HuH-7.5 (cell line): Measurements from ENCODE around the gene RITA1.

Experiments used
- DNase-seq: peaks from one replicate; pipeline ENCODE4 v3.0.0; 2011; ENCODE audit warnings: low spot score

Gene RITA1

DNA sequence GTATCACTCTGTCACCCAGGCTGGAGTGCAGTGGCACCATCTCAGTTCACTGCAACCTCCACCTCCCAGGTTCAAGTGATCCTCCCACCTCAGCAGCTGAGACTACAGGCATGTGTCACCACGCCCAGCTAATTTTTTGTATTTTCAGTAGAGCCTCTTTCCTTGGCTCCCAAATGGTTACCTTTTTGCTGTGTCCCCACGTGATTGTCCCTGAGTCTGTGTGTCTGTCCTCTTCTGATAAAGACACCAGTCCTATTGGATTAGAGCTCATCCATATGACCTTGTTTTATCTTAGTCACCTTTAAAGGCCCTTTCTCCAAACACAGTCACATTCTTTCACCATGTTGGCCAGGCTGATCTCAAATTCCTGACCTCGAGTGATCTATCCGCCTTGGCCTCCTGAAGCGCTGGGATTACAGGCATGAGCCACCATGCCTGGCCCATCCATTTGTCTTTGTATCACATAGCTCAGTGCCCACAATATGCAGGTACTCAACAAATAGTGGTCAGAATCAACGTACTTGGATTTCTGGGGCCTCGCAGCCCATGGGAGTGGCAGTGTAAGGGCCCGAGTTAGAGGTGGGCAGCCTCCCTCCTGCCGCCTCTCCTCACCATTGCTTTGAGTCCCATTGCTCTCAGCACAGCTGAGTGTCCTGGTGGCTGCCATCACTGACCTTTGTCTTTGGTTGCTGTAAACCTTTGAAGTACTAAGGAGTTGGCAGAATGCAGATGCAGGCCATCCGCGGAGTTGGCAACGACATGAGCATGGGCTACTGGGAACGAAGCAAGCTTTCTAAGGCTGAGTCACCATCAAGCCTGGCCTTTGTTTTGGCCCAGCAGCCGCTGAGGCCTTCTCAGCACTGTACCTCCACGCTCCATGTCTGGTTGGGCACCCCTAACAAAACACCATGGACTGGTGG lies 45.1 kb downstream of the RITA1 start:
- DNase-seq, result no peak

DNA sequence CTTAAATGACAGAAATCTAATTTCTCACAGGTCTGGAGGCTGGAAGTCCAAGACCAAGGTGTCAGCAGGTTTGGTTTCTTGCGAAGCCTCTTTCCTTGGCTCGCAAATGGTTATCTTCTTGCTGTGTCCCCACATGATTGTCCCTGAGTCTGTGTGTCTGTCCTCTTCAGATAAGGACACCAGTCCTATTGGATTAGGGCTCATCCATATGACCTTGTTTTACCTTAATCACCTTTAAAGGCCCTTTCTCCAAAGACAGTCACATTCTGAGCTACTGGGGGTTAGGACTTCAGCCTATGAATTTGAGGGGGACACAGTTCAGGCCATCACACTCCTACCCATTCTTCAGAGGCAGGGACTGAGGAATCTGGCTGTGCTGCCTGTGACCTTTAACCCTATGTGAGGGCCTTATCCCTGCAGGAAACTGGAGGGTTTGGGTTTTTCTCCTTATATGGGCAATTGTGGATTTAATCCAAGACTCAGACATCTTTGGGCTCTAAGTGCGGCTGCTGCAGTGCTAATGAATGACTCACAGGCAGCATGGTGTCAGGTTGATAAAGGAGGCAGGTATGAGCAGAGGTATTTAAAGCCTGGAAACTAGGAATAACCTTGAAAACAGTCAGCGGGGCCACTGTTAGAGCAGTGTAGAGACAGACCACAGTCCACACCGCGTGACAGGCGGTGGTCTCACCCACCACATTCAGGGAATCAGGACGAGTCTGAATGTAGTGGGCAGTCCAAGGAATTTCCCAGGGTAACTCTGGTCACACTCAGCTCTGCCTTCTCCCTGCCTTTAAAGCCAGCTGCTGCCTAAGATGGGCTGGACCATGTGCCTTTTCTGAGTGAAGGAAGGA lies 45.9 kb downstream of the RITA1 start:
- DNase-seq, result no peak

DNA sequence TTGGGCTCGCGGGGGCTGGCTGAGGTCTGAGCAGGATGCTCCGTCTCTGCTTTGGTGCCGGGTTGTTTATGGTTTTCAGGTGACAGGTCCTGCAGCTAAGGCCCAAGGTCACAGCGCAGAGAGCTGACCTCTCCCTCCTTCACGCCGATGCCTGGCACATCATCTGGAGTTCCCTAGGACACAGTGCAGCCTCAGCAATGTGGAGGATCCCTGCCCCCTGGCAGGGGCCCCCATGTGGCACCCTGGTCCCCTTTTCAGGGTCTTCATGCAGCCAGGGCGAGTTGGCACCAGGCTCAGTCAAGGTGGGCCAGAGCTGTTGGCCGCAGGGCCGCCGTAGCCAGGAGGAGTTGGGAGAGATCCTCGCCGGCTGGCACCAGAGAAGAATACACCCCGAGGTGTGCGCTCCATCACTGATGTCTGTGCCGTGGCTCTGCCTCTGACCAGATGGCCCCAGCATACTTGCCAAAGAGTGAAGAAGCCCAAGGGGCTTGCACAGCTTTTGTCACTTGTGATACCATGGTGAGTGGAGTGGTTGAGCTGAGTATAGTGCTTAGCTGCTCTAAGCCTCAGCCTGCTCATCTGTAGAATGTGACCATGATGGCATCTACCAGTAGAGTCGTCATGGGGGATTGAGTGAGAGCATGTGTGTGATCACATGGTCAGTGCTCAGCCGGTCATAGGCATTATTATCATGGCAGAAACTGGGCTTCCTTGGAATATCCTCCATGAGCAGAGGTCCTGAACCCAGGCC lies 46.7 kb downstream of the RITA1 start:
- no peak for DNase-seq

DNA sequence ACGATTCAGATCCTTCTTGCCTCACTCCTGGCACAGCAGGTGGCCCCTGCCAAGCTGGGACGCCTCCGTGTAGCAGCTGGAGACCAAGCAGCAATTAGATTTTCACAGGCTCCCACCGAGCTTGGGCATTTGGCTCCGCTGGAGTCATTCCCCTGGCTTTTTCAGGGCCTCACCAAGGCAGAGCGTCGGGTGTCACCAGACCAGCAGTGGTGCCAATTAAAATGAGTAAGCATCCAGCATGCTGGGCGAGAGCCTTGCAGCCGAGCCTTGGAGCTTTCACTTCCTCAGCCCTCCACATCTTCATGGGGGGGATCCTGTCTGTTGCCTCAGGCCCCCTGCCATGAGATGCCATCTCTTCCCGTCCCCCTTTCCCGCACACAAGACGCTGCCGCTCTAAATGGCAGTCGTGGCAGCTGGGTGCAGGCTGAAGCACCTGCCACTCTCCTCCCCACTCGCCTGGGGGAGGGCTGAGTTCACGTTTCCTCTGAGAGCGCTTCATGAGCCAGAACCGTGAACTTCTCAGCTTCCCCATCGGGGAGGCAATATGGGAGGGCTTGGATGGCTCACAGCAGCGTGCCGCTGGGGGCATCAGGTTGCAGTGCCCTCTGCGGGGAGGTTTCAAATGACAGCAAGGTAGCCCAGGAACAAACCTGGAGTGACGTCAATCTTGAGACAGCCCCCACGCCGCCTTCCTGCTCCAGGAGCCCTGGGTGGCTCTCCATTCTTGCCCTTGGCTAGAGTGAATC lies 47.5 kb downstream of the RITA1 start:
- DNase-seq, result no peak

DNA sequence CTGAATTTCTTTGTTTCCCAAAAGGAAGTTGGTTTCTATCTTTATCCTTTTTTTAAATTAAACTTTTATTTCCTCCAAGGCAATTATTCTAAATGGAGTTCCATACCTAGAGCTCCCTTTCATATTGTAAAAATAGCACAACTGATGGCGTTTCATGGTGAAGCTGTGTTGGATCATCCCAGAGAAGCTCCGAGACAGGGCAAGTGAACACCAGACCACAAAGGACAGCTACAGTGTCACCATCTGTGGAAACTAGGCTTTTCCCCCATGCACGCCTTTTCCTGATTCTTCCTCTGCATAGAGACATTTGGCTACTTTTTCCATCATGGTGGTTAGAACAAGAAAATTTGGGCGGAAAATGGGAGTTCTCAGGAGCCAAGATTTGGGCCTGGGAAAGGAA lies 48.4 kb downstream of the RITA1 start:
- DNase-seq, result no peak

DNA sequence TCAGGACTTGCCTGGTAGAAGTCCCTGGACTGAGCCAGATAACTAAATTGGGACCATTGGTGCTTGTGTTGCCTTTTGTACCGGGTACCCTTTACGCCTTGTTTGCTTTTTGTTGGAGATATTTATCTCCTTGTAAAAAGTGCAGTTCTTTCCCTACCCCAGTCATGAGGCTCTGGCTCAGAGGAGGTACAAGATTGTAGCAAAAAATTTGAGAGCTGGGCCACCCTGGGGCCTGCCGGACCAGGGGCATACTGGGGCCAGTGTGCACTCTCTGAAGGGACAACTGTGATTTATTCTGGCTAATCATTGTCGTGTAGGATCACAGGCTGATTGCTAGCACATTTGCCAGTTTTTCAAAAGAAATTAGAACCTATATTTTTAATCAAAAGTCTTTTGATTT lies 49.0 kb downstream of the RITA1 start:
- DNase-seq, result no peak

DNA sequence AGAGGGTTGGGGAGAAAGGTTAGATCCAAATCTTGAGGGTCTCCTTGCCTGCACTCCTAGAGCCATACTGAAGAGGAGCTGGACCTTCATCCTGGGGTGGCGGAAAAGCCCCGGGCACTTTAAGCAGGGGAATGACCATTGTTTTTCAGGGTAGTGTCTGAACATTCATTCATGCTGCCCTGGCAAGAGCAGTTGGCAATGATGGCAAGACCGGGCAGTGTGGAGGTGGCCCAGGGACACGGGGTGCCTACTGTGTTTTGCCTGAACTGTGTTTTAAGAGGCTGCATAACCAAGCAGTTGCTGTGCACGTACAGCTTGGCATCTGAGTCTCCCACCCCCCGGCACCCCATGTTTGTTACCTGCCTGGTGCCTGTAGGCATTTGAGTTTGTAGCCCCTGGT lies 50.5 kb downstream of the RITA1 start:
- DNase-seq, result no peak

DNA sequence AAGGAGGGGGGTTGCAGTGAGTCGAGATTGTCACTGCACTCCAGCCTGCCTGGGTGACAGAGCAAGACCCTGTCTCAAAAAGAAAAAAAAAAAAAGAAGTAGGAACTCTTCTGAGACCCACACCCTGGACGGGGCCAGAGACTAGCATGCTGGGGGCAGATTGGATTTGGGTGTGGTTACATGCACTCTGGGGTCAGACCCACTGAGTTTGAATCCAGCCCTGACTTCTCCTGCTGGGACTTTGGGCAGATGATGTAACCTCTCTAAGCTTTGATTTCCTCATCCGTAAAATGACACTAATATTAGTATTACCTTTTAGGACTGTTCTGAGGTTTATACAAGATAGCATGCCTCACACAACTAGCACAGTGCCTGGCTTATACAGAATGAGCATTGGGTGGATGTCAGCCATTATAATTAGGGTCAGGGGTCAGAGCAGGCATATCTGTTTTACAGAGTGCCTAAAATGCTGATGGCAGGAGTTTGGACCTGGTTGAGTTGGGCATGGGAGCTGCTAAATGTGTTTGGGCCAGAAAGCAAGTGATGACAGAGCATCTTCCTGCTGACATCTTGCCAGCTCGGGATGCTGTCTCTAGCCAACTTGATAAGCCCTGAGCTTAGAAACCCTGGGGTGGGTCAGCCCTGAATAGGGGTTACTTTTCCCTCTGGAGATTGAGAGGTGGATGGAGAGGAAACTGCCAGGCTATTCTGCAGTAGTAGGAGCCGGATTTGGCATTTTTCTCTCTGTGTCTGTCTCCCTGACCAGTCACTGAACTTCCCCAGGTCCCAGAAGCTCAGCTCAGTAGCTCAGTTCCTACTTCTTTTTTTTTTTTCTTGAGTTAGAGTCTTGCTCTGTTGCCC lies 51.2 kb downstream of the RITA1 start:
- no peak for DNase-seq

DNA sequence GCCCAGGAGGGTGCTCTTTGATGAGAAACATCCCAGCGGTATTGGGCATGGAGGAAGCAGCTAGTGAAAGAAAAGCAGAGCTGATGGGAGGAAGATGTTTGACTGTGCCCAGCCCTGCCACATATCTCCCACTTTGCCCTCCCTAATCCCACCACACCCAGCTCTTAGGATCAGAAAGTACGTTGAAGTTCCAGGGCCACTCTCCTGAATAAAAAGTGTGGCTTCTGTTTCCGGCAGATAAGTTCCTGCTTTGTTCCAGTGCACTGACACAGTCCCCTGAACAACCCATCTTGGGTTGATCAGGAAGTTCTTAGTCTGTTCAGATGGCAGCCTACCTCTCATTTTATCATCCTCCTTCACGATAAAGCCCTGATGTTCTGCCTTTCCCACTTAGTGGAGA lies 52.2 kb downstream of the RITA1 start:
- no peak for DNase-seq

DNA sequence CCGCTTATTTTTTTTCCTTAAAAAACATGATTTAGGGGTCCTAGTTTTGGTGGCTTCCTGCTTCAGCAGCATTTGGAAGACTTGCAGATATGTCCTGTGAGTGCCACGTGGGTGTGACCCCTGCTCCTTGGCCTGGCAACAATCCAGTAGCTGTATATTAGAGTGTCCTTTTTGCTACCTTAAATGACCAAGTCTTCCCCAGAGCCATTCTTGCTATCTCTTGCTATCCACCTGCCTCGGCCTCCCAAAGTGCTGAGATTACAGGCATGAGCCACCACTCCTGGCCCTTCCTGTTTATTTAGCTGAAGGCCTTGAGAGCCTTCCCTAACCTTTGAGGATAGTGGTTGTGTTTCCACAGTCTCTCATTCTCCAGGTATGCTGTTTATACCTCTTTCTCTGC lies 52.8 kb downstream of the RITA1 start:
- no peak for DNase-seq

DNA sequence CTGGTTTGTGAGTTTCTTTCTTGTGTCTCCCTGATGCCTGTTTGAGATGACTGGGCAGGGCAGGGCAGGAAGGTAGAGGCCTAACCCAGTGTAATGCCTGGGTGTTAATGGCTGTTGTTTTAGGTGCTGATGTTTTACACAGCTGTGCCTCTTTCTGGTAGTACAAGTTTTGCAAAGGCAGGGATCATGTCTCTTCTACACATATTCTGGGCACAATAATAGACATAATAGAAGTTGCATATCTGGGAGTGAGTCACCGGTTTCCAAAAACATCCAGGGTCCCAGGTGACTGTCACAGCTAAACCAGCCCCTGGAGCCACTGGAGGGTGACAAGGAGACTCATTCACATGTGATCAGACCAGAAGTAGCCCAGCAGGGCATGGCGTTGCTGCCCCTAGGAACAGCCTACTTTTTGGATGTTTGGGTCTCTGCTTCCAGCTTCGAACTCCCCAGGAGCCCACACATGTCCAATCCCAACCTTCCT lies 53.8 kb downstream of the RITA1 start:
- DNase-seq, result no peak

DNA sequence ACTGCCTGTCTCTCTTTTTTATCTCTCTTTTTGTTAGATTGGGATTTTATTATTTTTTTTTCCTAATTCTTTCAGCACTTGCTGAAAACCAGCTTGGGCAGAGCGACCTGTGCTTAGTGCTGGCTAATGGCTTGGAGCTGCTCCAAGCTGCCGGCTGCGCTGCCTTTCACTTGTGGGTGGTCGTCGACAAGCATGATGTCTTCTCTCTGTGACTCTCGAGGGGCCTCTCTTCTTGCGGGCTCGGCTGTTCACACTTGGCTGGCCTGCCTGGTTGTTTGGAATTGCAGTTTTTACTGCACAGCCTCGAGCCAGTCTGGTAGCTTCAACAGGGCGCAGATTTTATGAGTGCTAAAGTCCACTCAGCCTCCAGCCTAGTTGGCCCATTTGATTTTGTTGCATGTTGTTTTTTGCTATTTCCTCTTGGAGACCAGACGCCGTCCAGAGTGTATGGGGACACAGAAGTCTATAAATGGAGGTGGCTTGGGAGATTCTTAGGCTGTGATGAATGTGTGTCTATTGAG lies 54.4 kb downstream of the RITA1 start:
- DNase-seq, result peak; percentile 34

DNA sequence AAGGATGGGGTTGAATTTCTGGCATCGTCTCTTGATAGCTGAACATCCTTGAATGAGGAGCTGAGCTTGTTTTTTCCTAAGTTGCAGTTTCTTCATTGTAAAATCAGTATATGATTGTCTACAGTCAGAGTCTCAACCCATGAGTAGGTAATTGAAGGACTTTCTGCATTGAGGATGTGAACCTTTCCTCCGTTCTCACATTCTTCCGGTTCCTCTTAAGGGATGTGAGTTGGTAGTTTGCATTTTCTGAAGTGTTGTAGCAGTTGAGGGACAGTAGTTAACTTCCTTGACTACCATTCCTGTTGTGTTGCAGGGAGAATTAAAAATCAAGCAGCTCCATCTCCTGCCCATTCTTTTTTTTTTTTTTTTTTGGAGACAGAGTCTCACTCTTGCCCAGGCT lies 54.9 kb downstream of the RITA1 start:
- DNase-seq, result no peak

DNA sequence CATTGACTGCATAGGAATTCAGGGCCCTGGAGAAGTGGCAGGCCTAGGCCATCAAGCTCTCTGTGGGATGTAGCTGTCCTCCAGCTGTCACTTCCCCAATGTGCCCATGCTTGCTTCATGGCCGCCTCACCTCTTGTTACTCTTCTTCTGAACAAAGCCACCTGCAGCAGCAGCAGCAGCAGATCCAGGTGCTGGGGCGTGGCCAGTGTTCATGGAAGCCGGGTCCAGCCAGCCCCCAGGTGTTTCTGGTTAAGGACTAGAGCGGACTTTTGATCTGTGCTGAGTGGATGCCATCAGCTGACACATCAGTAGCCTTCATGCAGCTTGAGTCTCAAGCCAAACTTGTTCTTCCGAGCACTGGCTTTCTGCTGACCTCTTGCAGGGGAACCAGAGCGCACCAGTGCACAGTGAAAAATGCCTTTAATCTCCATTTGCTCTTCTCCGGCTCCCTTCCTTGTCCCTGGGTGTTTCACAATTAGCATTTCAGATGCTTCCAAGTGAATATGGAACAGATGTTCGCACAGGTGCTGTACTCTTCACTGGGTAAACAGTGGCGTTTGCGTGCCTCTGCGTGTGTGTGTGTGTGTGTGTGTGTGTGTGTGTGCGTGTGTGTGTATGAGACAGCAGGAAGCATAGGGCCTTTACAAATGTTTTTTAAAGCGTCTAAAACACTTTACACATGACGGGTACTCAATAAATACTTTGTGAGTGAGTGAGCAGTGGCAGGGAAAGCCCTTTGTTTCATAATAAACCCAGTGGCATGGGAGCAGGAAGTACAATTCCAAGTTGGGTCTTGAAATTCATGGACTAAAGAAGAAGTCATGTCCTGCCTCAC lies 55.9 kb downstream of the RITA1 start:
- no peak for DNase-seq
